Tibial nerve (tissue), 4 donors: Measurements from ENCODE around the gene FGD3.

Source experiments
- CTCF ChIP-seq, 5 experiments: fragments of 200-600 bp in 3 of 5; fragments of 450-650 bp in 2 of 5; sonication (generic) in 3 of 5; IDR thresholded peaks; one replicate each; pipeline ENCODE4 v1.5.1; 2016 to 2019; ENCODE audit warnings: antibody characterized with exemption in 5 of 5, mild to moderate bottlenecking in 3 of 5, moderate library complexity in 2 of 5
- EP300 ChIP-seq, 2 donors: sonication (generic); formaldehyde crosslinking; IDR thresholded peaks; one replicate each; pipeline ENCODE4 v1.6.1; 2017; ENCODE audit warnings: antibody characterized with exemption in 2 of 2, mild to moderate bottlenecking in 1 of 2
- POLR2A ChIP-seq, 2 donors: fragments of 450-650 bp; IDR thresholded peaks; one replicate each; pipeline ENCODE4 v1.6.1; 2017; ENCODE audit warnings: antibody characterized with exemption in 2 of 2, mild to moderate bottlenecking in 2 of 2, moderate library complexity in 2 of 2

DNA sequence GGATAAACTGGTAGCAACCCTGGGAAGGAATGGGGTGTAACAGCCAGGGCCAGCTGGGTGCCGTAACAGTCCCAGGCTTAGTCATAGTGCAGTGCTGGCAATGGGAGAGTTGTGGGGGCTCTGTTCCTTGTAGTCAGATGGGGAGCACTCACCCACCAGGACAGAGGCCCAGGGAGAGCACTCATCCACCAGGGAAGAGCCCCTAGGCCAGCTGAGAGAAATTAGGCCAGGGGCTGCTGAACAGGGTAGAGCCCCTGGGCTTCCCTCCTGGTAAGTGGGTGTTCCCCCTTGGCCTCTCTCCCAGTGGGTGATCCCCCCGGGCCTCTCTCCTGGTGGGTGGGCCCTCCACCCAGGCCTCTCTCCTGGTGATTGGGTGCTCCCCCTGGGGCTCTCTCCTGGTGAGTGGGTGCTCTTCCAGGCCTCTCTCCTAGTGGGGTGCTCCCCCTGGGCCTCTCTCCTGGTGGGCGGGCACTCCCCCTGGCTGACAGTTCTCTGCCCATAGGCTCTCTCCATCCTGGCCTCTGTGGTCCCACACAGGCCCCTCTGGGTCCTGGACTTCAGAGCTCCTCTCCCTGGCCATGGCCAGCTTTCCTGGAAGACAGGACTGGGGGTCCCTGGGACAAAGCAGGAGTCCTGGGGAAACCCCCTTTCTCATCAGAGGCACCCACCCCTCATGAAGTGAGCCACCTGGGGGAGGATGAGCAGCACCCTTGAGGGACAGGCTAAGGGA, 13.4 kb downstream of the FGD3 start:
- no peak for TF ChIP-seq CTCF (IDR thresholded peaks at IDR 0.05)
- TF ChIP-seq POLR2A (IDR thresholded peaks at IDR 0.05): no peak
- no peak for TF ChIP-seq EP300 (IDR thresholded peaks at IDR 0.05)
